GM20000 (cell line): ENCODE results near the gene GNG7.
"Not testable (repeated sequence)": the region's sequence is repeated elsewhere in the genome, so short reads cannot be mapped to it uniquely, and the experiment has no call there.

ENCODE experiments used
- DNase-seq: peaks from one replicate; pipeline ENCODE4 v3.0.0; 2012; ENCODE audit warnings: low spot score
- CTCF ChIP-seq: IDR thresholded peaks from 2 replicates; pipeline ENCODE4 v1.5.1; 2012; ENCODE audit warnings: mild to moderate bottlenecking, control low read depth; ENCODE audit errors: extremely low read depth, missing control alignments

GNG7 gene

GRCh38 chr19:2548966-2549365 lies 153.5 kb downstream of the GNG7 start:
- no peak for TF ChIP-seq CTCF
- DNase-seq: no peak

- TF ChIP-seq CTCF: no peak
- DNase-seq: no peak
Measured at GRCh38 chr19:2547721-2548120, 154.8 kb downstream of the GNG7 start.

- no peak for DNase-seq
- TF ChIP-seq CTCF: no peak
Measured at GRCh38 chr19:2547033-2547680, 155.3 kb downstream of the GNG7 start.

- no peak for DNase-seq
- no peak for TF ChIP-seq CTCF
Measured at GRCh38 chr19:2546128-2547032, 156.1 kb downstream of the GNG7 start.

GRCh38 chr19:2545416-2546127 lies 156.9 kb downstream of the GNG7 start:
- not testable (repeated sequence) for DNase-seq

GRCh38 chr19:2544576-2545415 lies 157.7 kb downstream of the GNG7 start:
- DNase-seq: no peak
- TF ChIP-seq CTCF: no peak
